Stimulated activated CD8-positive, alpha-beta memory T cell treated with anti-CD3 and anti-CD28 coated beads, Interleukin-4, amount 100 ng/mL, for 24 hours (primary cell): Measurements from ENCODE around the gene MRGPRF.
"Not testable (repeated sequence)": the region's sequence is repeated elsewhere in the genome, so short reads cannot be mapped to it uniquely, and the experiment has no call there.

Experiments
- DNase-seq: peaks from one replicate; pipeline ENCODE4 v3.0.0-alpha.2; 2020; ENCODE audit warnings: low read depth

MRGPRF gene

DNA sequence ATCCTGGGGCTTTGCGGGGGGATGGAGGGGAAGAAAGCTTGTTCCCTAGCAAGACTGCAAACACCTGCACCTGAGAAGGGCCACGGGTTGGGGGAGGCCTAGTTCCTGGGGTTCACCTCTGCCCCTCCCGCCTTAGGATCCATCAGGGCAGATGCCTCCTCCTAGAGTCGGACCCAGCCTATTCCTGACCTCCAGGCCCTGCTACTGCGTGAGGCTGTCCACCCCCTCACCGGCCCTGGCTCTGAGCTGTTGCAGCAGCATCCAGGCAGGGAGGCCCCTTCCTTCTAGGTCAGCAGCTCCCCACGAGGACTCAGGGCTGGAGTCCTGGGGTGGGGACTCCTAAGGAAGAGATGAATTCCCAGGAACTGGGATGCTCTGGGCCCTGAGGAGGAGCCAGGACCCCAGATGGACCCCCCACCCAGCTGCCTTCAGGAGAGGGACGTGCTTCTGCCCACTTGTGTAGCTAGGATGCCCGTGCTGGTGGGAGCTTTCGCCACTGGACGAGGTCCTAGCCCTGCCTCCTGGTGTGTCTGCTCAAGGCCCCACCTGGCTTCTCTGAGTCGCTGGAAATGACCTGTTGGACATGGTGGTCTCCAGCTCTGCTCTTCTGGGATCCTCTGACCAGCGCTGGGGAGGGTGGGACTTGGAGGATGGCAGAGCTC is 10.3 kb downstream of the MRGPRF start:
- DNase-seq = no peak

DNA sequence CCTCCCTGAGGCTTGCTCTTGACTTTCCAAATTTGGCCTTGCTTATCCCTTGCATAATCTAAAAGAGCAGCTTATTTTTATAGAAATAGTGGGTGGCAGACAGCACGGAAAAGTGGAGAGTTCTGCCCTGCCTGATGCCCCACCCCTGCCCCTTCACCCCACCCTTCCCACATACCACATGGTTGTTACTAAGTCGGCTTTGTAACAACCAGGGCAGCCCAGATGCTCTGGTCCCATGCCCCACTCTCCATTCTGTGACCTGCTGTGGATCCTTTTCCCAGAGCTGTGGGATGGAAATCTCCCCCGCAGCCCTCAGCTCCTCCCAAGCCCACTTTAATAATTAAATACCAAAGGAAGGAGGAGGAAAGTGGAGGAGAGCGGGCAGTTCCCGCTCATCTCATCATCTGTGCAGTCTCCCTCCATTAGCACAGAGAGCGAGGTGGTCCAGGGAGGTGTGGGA is 10.9 kb downstream of the MRGPRF start:
- DNase-seq = no peak

DNA sequence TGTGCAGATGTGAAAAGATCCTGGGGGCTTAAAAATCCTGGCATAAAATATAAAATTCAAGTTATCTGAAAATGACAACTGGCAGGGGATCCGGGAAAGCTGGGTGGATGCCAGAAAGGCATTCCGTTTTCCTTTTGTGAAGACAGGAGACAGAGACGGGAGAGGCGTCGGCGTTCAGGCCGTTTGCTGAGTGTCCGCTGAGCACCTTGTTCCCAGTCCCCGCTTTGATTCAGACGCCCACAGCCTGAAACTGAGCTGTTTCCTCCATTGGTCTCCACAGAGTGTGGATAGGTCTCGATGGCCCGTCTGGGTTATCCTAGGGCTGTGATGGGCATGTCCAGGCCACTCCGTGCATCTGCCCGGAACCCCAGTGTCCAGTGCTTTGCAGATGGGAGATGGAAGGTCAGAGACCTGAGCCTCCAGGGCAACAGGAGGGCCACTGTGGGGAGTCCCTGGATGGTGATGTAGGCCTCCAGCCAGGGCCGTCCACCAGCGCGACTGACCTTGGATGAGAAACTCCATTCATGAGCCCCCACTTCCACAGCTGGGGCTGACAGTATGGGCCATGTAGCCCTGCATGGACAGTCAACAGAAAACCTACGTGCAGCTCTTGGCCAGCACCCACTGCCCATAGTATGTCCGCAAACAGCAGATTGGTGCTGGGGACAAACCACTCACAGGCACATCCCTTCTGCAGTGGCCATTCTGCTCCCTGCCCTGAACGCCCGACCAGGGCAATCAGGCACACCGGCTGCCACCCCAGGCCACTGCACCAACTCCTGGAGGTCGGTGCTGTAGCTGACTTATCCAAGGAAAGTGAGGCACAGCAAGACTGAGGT is 11.6 kb downstream of the MRGPRF start:
- no peak for DNase-seq

DNA sequence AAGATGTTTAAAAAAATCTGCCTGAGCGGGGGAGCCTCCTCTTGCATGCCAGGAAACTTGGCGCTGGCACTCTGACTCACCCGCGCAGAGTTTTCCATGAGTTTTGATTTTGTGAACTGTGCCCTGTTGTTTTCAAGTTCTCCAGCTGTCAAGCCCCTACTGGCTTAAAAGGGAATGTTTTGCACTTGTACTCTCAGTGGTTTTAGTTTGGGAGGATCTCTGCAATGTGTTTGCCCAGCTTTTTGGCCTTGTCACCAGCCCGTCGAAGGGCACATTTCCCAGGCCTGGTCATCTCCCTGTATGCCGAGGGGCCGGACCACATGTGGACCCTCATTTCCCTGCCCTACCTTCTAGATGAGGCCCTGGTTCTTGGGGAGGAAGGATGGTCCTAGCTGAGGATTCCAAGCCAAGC is 12.2 kb downstream of the MRGPRF start:
- no peak for DNase-seq

DNA sequence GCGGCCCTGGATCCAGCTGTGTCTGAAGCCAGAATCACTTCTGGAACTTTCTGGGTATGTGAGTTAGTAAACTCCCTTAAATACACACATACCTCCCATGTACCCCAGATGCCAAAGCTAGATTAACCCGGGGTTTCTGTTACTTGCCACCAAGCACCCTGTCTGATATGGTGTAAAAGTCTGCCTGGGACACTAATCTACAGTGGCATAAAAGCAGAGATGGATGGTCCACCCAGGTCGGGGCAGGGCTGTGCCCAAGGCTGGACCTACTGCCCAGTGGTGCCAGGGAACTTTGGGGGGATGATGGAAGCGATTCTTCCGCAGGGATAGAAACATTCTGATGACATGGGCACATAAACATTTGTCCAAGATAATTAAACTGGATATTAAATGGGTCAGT is 12.7 kb downstream of the MRGPRF start:
- no peak for DNase-seq

DNA sequence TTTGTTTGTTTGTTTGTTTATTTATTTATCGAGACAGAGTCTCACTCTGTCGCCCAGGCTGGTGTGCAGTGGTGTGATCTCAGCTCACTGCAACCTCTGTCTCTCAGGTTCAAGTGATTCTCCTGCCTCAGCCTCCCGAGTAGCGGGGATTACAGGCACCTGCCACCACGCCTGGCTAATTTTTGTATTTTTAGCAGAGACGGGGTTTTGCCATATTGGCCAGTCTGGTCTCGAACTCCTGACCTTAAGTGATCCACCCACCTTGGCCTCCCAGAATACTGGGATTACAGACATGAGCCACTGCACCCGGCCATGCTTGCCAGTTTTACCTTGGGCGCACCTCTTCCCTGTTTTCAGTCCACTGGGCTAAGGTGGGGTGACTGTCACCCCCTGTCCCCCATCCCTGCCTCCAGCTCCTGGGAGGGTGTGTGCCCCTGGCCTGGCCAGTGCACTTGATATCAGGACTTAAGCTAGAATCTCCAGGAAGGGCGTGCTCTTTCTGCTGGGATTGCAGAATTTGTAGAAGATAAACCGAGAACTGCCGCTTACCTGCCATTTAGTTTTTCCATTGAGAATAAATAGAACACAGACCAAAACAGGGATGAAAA is 13.2 kb downstream of the MRGPRF start:
- not testable (repeated sequence) for DNase-seq

DNA sequence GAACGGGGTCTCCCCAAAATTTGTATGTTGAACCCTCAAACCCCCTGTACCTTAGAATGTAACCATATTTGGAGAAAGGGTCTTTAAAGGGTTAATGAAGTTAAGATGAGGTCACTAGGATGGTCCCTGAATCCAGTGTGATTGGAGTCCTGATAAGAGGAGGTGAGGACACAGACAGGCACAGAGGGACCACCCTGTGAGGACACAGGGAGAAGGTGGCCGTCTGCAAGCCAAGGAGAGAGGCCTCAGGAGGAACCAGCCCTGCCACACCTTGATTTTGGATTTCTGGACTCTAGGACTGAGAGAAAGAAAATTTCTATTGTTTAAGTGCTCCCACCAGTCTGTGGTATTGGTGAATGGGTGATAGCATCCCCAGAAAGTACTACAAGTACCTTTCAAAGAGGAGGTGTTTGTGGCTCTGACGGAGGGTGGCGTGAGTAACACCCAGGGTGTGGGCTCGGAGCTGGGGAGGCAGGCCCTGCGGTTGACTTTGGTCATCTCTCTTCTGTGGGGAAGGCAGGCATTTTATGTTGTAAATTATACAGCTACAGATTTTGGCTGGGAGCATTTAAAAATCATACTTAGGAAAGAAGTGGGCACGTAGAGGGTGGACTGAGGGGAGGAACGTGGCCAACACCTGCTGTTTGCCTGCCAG is 13.8 kb downstream of the MRGPRF start:
- DNase-seq = no peak

DNA sequence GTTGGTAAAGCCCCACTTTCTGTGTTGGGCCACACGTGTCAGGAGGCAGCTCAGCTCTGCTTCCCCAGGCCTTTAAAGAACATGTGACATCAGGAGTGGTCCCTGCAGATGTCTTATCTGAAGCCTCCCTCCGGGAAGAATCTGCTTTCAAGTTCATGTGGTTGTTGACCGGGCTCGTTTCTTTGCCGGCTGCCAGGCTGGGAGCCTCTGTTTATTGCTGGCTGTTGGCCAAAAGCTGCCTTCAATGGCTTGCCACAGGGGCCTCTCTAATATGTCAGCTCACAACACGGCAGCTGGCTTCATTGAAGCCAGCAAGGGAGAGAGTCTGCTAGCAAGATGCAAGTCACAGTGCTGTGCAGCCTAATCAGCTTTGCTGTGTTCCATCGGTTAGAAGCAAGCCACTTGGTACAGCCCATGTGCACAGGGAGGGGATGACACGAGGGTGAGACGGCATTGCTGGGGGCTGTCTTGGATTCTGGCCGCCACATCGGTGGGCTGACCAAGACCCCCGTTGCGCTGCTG is 14.6 kb downstream of the MRGPRF start:
- DNase-seq = no peak

DNA sequence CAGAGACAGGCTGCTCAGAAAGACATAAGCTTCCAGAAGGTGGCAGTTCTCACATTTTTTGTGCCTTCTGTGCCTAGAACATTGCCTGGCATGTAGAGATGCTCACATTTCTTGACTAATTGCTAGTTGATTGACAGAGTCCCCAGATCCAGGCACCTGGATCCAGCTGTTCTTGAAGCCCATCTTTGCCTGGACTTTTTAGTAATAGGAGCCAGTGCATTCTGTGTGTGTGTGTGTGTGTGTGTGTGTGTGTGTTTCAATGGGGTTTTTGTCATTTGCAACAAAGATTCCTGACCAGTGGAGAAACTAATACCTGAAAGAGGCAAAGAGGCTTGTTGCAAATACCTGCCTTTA is 15.1 kb downstream of the MRGPRF start:
- no peak for DNase-seq

DNA sequence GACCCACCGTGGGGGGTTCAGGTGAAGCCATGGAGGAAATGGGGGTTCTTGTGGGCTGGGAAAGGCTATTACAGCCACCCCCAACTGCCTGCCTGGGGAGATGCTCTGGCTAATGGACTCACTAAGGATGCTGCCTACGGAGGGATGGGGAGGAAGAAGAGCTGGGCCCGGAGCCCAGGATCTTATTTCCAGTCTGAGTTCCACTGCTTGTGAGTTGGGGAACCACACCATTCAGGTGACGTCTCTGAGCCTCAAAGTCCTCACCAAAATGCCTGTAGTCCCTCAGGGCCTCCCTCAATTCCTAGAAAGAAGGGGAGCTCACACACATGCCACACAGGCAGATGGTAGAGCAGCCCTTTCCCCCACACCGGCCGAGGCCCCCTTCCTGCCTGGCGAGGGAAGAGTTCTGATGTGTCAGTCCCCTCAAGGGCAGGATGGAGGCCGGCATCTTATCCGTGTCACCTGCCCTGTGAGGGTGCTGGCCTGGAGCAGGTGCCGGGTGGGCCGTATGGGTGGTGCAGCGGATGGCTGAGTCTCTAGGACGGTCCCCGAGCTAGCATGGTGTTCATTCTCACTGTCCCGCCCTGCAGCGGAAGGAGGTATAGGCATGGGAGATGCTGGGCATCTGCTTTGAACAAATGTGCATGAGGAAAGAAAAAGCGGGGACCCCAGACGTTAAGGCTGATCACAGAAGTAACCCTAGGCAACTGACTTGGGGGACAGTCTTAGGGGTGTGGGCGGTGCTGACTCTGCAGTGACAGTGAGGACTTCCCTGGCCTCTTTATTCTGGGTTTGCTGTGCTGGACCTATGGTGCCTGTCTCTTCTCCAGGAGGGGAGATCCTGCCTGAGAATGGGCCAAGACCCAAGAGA is 15.7 kb downstream of the MRGPRF start:
- no peak for DNase-seq

DNA sequence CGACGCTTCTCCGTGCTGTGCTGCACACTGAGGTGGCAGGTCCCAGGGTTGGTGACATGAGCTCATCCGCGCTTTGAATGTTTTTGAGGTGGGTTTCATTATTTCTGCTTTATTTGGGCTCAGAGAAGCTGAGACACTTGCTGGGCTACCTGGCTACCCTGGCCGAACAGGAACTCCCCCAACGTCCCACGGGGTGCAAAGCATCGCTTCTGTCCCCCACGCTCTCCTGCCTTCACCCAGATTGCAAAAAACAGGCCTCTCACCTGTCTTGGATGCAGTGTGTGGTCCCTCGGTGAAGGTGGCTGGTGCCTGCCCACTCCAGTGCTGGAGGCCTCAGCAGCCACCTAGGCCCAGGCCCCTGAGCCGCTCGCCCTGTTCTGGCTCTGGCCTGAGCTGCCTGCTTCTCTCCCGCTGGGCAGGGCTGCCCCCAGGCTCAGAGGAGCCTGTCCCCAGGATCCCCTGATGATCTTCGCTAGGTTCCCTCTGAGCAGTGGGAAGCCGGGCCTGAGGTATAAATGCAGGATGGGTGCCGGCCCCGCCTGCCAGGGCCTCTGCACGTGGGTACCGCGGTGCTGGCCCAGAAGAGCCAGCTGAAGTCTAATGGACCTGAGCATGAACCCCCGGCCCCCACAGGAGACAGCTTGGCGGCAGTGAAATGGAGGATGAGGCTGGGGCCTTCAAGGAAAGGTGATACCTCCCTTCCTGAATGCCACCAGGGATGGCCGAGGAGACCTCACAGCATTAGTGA is 16.5 kb downstream of the MRGPRF start:
- no peak for DNase-seq

DNA sequence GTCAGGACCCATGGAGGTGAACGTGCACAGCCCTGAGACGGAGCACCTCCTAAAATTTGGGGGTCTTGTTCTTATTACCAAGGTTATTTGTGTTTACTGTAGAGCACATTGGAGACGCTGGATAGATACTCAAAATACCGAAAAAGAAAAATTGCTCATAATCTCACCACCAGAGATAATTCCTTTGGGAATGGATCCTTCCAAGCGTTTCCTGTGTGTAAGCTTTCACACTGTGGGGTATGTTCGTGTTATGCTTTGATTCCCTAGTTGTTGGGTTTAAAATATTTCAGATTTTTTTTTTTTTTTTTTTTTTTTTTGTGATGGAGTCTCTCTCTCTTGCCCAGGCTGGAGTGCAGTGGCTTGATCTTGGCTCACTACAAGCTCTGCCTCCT is 18.2 kb downstream of the MRGPRF start:
- DNase-seq = no peak

DNA sequence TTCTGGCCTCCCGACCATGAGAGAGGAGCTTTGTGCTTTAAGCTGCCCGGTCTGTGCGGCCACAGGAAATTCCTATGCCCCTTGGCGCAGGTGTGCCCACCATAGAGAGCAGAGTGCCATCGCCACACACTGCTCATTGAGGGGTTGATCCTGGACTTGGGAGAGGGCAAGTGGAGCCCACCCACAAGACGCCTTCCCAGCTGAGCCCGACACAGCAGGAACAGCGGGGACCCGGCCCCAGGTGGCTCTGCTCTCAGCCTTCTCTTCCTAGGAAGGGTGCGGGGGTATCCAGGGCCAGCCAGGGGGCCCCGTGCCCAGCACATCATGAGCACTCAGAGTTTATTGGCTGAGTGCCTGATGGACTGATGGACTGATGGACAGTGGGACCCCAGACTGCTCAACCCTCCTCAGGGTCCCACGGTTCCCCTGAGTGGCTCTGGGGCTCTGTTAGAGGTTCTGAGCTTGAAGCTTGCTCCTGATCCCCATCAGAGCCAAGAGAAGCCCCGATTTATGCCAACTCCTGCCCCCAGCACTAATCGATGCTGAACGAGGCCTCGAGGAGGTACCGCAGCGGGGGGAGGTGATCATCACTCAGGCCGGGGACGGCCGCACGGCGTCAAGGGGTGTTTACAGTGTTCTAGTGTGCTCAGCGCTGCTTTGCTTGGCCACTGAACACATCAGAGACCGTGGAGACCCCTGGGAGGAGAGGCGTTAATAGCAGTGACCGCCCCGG is 18.7 kb downstream of the MRGPRF start:
- no peak for DNase-seq

DNA sequence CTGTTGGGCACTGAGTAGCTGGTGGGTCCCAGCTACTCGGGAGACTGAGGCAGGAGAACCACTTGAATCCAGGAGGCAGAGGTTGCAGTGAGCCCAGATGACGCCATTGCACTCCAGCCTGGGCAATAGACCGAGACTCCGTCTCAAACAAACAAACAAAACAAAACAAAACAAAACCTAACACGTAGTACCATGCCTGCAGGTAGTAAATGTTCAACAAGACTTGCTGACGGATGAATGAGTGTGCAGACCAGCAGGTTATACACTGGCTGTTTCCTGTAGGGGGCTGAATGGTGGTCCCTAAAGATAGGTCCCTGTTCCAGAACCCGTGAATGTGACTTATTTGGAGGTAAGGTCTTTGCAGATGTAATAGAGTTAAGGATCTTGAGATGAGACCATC is 19.5 kb downstream of the MRGPRF start:
- no peak for DNase-seq

DNA sequence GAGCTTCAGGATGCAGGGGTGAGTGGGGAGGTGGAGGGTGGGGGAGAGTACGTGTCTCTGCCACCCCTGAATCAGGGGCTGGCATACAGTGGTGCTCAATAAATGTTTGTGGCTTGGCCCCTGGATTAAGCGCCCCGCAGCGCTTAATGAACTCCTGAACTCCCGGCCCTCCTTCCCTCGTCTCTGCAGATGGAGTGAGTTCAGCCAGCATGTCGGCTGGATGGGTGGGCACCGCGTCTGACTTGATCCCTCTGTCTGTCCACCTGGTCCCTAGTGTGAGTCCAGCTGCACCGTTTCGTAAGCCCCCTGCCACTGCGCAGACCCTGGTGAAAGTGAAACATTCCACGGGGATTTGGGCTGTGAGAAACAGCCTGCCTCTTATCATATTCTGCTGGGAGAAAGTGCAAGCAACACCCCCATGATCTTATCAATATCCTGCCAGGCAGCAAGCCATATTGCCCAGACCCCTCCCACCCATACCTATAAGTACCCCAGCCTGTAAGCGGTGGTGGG is 20.2 kb downstream of the MRGPRF start:
- DNase-seq = no peak

DNA sequence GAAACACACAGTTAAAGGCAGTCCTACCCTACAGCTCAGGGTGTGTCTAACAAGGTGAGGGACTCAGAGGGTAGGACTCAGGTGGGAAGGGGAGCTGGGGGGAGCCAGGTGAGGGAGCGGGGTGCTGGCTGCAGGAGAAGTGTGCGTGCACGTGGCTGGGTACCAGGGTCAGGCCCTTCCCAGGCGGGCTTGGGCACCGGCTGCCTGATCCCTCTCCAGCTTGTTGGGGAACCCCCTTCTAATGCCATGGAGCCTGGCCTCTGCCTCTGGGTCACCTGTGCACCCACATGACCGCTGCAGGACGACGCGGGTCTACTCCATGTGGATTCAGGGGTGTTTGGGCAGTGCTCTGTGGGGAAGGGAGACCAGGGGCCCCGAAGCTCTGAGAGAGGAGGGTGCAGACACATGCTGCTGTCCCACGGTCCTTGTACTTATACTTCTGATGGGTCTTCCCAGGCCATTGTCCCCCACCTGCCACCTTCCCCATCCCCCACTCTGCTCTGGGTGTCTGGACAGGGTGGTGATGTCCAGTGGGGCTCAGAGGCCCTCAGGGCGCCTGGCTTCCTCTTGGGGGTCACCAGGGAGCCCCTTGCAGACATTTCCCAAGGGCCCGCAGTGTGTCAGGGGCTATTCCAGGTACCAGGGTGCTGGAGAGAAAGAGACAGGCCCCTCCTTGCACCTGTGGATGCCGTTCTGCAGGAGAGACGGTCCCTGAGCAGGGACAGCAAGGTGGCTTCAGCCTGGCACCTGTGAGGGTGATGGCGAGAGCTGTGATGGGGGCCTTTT is 21.9 kb downstream of the MRGPRF start:
- DNase-seq = no peak

DNA sequence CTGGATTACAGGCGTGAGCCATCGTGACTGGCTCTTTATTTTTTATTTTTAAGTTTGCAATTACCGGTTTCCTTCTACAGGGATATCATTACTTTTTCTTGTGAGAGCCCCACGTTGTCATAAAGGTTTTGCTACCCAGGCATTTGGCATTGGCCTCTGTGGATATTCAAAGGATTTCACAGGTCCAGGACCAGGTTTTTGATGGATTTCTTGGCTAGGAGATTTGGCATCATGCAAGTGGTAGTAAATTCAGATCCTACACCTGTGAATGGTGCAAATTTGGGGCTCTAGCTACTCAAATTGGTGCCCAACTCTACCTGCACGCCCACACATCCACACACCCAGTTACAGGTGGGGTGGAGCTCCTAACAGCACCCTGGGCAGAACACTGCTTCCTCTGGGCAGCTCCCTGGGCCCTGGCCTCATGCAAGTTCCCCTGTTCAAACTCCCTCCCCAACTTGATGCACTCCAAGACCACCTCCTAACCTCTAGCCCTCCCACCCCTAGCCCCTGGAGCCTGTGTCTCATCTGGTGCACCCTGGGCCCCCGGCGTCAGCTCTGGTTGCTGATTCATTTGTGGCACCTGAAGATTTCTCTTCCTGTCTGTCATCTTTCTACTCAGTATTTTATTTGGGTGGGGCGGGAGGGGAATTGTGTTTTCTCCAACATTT is 23.0 kb downstream of the MRGPRF start:
- no peak for DNase-seq

DNA sequence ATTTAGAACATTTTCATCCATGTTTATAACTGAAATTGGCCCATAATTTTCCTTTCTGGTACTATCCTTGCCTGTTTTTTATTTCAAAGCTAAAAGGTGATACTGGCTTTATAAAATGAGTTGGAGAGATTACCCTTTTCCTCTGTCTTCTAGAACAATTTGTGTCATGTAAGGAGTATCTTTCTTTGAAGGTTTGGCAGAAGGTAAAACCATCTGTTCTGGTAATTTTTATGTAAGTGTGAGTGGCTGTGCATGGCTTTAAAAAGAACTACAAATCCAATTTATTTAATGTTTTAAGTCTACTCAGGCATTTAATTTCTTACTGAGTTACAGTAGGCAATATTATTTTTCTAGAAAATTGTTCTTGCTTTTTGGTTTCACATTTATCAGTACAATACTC is 24.6 kb downstream of the MRGPRF start:
- DNase-seq = no peak
